ENCODE measurements around the gene PXDN.

Gene PXDN

DNA sequence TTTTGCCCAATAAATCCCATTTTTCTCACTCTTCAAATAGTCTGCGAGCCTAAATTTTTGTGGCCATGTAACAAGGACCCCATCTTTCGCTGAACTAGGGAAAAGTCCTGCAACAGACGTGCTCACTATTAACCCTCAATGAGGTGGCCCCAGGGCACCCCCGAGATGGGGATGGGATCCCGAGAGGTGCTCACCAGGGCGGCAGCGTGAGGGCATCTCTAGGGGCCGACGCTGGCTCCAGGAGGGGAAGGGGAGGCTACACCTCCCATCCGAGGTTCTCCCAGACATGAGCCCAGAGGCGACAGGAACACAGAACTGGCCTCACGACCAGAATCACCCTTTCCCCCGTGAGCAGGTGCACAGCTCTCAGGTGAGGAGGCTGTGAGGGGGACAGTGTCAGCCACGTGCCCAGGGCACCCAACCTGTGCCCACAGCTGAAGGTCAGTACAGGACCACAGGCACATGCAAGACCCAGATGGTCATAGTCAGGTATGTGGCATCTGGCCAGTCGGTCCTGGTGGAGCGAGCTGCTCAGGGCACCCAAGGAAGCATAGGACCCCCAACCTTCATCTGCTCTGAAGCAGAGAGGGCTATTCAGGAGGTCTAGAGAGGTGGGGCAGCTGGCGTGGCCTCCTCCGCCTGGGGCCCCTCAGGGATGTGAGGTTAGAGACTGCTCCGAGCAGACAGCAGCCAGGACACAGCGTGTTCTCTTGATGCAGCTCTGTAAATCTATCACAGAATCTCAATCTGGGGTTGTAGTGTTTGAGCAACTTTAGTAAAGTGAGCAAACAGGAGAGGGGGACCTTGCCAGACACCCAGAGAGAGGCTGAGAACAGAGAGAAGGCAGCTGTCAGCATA, 62.8 kb downstream of the PXDN start:
- ATAC-seq = no peak

DNA sequence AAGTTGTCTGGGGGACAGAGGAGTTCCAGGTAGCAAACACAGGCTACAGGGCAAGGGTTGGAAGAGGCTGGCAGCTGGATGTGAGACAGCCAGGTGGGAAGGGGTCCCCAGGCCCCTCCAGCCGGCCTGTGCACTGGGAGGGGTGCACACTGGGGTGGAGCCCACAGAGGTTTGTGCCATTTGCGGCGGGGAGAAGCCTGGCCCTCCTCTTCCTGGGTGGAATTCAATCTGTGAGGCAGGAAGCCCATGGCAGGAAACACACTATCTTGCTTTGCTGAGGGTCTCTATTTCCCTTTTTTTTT, 63.3 kb downstream of the PXDN start:
- no peak for ATAC-seq
- TF ChIP-seq, protein P1, sequence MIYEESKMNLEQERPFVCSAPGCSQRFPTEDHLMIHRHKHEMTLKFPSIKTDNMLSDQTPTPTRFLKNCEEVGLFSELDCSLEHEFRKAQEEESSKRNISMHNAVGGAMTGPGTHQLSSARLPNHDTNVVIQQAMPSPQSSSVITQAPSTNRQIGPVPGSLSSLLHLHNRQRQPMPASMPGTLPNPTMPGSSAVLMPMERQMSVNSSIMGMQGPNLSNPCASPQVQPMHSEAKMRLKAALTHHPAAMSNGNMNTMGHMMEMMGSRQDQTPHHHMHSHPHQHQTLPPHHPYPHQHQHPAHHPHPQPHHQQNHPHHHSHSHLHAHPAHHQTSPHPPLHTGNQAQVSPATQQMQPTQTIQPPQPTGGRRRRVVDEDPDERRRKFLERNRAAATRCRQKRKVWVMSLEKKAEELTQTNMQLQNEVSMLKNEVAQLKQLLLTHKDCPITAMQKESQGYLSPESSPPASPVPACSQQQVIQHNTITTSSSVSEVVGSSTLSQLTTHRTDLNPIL (CRISPR knock-in tag; IDR thresholded peaks at IDR 0.05; ENCODE audit: low read depth) = no peak
- TF ChIP-seq ESRRG (CRISPR knock-in tag; IDR thresholded peaks at IDR 0.05) (no peak), ZNF8 (CRISPR knock-in tag; IDR thresholded peaks at IDR 0.05) (no peak), PPARA (CRISPR knock-in tag; IDR thresholded peaks at IDR 0.05; ENCODE audit: borderline replicate concordance) (no peak), GLIS3 (CRISPR knock-in tag; IDR thresholded peaks at IDR 0.05) (no peak), ZFP3 (CRISPR knock-in tag; IDR thresholded peaks at IDR 0.05) (no peak), ARNTL (CRISPR knock-in tag; IDR thresholded peaks at IDR 0.05; ENCODE audit: borderline replicate concordance, low read depth) (no peak), RARB (CRISPR knock-in tag; IDR thresholded peaks at IDR 0.05) (no peak), ZFP30 (CRISPR knock-in tag; IDR thresholded peaks at IDR 0.05) (no peak), ZNF565 (CRISPR knock-in tag; conservative IDR thresholded peaks at IDR 0.05; ENCODE audit: low read depth) (no peak), TCF4 (CRISPR knock-in tag; IDR thresholded peaks at IDR 0.05; ENCODE audit: borderline replicate concordance) (no peak)
- TF ChIP-seq, protein P2, sequence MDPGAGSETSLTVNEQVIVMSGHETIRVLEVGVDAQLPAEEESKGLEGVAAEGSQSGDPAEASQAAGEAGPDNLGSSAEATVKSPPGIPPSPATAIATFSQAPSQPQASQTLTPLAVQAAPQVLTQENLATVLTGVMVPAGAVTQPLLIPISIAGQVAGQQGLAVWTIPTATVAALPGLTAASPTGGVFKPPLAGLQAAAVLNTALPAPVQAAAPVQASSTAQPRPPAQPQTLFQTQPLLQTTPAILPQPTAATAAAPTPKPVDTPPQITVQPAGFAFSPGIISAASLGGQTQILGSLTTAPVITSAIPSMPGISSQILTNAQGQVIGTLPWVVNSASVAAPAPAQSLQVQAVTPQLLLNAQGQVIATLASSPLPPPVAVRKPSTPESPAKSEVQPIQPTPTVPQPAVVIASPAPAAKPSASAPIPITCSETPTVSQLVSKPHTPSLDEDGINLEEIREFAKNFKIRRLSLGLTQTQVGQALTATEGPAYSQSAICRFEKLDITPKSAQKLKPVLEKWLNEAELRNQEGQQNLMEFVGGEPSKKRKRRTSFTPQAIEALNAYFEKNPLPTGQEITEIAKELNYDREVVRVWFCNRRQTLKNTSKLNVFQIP (CRISPR knock-in tag; IDR thresholded peaks at IDR 0.05; ENCODE audit: borderline replicate concordance, low read depth) = no peak
- TF ChIP-seq, protein P3, sequence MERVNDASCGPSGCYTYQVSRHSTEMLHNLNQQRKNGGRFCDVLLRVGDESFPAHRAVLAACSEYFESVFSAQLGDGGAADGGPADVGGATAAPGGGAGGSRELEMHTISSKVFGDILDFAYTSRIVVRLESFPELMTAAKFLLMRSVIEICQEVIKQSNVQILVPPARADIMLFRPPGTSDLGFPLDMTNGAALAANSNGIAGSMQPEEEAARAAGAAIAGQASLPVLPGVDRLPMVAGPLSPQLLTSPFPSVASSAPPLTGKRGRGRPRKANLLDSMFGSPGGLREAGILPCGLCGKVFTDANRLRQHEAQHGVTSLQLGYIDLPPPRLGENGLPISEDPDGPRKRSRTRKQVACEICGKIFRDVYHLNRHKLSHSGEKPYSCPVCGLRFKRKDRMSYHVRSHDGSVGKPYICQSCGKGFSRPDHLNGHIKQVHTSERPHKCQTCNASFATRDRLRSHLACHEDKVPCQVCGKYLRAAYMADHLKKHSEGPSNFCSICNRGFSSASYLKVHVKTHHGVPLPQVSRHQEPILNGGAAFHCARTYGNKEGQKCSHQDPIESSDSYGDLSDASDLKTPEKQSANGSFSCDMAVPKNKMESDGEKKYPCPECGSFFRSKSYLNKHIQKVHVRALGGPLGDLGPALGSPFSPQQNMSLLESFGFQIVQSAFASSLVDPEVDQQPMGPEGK (CRISPR knock-in tag; IDR thresholded peaks at IDR 0.05; ENCODE audit: borderline replicate concordance) = no peak
- TF ChIP-seq, protein P4, sequence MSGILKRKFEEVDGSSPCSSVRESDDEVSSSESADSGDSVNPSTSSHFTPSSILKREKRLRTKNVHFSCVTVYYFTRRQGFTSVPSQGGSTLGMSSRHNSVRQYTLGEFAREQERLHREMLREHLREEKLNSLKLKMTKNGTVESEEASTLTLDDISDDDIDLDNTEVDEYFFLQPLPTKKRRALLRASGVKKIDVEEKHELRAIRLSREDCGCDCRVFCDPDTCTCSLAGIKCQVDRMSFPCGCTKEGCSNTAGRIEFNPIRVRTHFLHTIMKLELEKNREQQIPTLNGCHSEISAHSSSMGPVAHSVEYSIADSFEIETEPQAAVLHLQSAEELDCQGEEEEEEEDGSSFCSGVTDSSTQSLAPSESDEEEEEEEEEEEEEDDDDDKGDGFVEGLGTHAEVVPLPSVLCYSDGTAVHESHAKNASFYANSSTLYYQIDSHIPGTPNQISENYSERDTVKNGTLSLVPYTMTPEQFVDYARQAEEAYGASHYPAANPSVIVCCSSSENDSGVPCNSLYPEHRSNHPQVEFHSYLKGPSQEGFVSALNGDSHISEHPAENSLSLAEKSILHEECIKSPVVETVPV (CRISPR knock-in tag; IDR thresholded peaks at IDR 0.05) = no peak
- TF ChIP-seq, protein P5, sequence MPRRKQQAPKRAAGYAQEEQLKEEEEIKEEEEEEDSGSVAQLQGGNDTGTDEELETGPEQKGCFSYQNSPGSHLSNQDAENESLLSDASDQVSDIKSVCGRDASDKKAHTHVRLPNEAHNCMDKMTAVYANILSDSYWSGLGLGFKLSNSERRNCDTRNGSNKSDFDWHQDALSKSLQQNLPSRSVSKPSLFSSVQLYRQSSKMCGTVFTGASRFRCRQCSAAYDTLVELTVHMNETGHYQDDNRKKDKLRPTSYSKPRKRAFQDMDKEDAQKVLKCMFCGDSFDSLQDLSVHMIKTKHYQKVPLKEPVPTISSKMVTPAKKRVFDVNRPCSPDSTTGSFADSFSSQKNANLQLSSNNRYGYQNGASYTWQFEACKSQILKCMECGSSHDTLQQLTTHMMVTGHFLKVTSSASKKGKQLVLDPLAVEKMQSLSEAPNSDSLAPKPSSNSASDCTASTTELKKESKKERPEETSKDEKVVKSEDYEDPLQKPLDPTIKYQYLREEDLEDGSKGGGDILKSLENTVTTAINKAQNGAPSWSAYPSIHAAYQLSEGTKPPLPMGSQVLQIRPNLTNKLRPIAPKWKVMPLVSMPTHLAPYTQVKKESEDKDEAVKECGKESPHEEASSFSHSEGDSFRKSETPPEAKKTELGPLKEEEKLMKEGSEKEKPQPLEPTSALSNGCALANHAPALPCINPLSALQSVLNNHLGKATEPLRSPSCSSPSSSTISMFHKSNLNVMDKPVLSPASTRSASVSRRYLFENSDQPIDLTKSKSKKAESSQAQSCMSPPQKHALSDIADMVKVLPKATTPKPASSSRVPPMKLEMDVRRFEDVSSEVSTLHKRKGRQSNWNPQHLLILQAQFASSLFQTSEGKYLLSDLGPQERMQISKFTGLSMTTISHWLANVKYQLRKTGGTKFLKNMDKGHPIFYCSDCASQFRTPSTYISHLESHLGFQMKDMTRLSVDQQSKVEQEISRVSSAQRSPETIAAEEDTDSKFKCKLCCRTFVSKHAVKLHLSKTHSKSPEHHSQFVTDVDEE (CRISPR knock-in tag; IDR thresholded peaks at IDR 0.05) = no peak

More for the DNA sequence above, 62.8 kb downstream of the PXDN start:
- TF ChIP-seq TCF4 (CRISPR knock-in tag; IDR thresholded peaks at IDR 0.05; ENCODE audit: borderline replicate concordance) = no peak
- no peak for TF ChIP-seq CSDC2 (CRISPR knock-in tag; IDR thresholded peaks at IDR 0.05)
- no peak for TF ChIP-seq TOX (CRISPR knock-in tag; IDR thresholded peaks at IDR 0.05; ENCODE audit: borderline replicate concordance)
- TF ChIP-seq, protein P5 (CRISPR knock-in tag; IDR thresholded peaks at IDR 0.05) = no peak
- no peak for TF ChIP-seq OSR1 (CRISPR knock-in tag; IDR thresholded peaks at IDR 0.05)
- no peak for TF ChIP-seq ARNTL (CRISPR knock-in tag; IDR thresholded peaks at IDR 0.05; ENCODE audit: borderline replicate concordance, low read depth)
- no peak for TF ChIP-seq SNAI2 (CRISPR knock-in tag; IDR thresholded peaks at IDR 0.05)
- TF ChIP-seq ZFP3 (CRISPR knock-in tag; IDR thresholded peaks at IDR 0.05) = no peak
- no peak for TF ChIP-seq PPARA (CRISPR knock-in tag; IDR thresholded peaks at IDR 0.05; ENCODE audit: borderline replicate concordance)
- no peak for TF ChIP-seq ISL1 (CRISPR knock-in tag; IDR thresholded peaks at IDR 0.05)
- TF ChIP-seq, protein P4 (CRISPR knock-in tag; IDR thresholded peaks at IDR 0.05) = no peak
- no peak for TF ChIP-seq ZNF70 (CRISPR knock-in tag; IDR thresholded peaks at IDR 0.05)
- TF ChIP-seq, protein P2 (CRISPR knock-in tag; IDR thresholded peaks at IDR 0.05; ENCODE audit: borderline replicate concordance, low read depth) = no peak
- TF ChIP-seq ZNF8 (CRISPR knock-in tag; IDR thresholded peaks at IDR 0.05) = no peak
